CD4-positive, alpha-beta T cell treated with Interferon alpha-2 for 1 hour (primary cell): Measurements from ENCODE around the gene ANKDD1B.
A peak's percentile ranks its signal among the peaks of the same experiment; 100 is the strongest.
"Not testable (repeated sequence)": the region's sequence is repeated elsewhere in the genome, so short reads cannot be mapped to it uniquely, and the experiment has no call there.

Experiments used
- DNase-seq, 2 donors: peaks; one replicate each; pipeline ENCODE4 v3.0.0-alpha.2; 2020 to 2022

The ANKDD1B gene

DNA sequence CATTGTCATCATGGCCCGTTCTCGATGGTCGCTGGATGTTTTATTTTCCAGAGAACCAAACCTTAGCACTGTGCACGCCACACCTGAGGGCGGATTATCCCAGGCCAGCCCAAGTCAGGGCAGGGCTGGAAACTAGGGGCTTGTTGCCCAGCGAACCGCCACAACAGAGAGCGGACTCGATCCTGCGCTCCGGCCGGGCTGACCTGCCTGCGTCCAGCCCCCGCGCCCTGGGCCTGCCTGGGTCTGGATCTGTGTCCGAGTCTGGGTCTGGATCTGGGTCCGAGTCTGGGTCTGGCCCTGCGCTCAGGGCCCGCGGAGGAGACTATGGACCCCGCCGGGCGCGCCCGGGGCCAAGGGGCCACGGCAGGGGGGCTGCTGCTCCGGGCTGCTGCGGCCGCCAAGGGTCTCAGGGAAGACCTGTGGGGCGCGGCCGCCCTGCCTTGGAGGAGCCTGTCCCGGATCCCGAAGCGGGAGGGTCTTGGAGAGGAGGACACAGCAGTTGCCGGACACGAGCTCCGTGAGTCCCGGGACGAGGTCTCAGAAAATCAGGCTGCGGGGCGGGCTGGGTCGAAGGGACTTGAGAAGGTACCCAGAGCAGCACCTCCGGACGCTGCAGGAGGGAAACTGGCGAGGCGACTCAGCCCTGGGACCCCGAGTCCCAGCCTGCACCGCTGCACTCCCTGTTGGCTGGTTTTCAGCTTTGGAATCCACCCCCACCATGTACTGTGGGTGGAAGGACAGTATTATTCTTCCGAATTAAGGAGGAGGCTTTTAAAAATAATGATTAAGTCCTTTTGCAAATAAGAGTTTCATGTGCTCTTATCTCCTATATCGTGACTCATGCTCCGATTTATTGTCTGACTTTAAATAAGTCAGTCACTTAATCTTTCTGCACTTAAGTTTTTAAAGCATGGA, at the start of gene ANKDD1B:
Gene ANKDD1B (plus strand): TSS at position 143 of the 915 bp plus-strand sequence. CDS start 182 bp downstream, at position 325.
- DNase-seq, result no peak

DNA sequence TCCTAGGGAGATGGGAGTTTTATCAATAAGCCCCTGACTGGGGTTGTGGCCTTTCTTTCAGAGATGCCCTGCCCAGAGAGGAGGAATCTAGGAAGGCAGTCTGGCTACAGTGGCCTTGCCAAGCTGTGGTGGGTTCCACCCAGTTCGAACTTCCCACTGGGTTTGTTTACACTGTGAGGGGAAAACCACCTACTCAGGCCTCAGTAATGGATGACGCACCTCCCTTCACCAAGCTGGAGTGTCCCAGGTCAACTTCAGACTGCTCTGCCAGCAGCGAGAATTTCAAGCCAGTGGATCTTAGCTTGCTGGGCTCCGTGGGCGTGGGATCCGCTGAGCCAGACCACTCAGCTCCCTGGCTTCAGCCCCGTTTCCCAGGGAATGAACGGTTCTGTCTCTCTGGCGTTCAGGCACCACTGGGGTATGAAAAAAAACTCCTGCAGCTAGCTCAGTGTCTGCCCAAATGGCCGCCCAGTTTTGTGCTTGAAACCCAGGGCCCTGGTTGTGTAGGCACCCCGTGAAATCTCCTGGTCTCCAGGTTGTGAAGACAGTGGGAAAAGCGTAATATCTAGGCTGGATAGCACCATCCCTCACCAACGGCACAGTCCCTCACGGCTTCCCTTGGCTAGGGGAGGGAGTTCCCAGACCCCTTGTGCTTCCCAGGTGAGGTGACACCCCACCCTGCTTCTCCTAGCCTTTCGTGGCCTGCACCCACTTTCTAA, 45.1 kb upstream of the ANKDD1B start:
- DNase-seq, result not testable (repeated sequence)

DNA sequence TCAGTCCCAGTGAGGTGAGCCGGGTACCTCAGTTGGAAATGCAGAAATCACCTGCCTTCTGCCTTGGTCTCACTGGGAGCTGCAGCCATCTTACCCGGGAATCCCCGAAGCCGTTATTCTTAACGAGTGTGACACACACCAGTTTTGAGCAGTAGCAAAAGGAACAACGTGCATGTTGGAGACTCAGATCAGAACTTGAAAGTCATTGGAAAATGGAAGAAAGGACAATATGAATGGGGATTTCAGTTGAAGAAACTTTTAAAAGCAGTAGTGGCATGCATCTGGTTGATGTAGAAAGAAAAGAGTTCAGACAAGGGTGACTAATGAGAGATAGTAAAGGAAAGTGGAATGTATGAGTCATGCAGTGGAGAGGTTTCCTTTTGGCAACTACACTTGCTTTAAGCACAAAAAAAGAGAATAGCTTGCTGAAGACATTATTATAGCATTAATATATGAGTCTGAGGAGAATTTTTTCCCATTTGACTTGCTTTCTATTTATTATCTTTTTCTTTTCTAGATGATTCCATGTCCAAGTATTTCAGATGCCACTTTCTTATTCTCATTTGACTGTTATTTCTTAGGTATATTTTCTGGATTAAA, 44.4 kb upstream of the ANKDD1B start:
- peak in 1 of 2 donors; percentile 36 for DNase-seq

DNA sequence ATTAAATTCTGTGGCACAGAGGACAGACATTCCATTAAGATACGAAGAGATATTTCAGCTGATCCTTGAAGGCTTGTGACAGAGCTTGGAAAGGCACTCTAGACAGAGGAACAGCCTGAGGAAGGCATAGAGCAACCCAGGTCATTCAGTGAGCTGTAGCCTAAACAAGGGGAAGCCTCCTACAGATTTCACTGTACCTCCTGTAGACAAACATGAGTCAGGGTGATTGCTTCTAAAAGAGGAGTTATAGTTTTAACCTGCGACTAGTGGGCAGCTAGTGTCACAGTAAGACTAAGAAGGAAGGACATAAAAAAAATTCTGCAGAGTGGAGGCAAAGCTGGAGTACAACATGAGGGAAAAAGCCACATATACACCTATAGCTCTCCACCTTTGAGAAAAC, 43.5 kb upstream of the ANKDD1B start:
- no peak for DNase-seq

DNA sequence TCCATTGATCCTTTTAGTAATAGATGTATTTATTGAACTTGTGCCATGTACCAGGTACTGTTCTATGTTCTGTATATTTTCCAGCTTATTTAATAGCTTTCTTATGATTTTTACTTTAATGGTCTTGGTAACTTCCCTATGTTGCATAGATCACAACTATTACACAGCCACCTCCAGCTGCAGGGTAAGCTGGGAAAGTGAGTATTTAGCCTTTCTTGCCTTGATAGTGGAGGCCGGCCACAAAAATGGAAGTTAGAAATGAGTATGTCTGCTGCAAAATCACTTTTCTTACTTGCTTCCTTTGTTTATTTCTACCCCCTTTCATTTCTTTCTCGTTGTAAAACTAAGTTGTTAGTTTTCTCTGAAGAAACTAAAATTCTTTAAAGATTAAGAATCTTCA, 43.1 kb upstream of the ANKDD1B start:
- DNase-seq, result no peak

DNA sequence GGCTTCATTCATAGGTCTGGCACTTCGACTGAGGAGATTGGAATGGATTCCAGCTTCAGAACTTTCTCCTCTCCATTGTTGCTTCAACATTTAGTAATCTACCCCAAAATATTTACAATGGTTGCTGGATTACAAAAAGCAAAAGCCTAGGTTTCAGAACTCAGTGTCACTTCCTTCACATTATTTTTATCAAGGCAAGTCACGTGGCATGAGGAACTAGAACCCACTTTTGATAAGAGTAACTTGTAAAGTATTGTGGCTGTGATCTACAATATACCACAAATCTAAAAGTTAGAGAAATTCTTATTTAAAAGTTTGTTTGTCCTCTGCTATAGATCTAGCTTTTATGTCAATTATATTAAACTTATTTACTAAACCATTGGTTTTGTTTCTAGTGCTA, 39.7 kb upstream of the ANKDD1B start:
- DNase-seq, result no peak

DNA sequence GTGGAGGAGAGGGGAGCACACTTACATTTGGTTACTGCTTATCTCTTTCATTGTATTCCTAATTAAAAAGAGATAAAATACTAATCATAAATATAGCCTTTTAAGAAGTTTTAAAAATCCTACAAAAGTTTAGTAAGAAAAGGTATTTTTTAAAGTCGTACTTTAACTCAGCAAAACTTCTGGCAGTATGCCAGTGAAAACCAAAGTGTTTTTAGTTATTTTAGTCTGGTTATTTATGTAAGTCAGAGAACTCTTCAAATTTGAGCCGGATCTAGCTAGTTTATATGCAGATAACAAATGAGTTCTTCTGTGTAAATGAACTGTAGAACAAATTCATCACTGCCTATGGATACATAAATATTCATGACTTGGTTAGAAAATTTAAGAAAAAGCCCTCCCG, 36.5 kb upstream of the ANKDD1B start:
- no peak for DNase-seq

DNA sequence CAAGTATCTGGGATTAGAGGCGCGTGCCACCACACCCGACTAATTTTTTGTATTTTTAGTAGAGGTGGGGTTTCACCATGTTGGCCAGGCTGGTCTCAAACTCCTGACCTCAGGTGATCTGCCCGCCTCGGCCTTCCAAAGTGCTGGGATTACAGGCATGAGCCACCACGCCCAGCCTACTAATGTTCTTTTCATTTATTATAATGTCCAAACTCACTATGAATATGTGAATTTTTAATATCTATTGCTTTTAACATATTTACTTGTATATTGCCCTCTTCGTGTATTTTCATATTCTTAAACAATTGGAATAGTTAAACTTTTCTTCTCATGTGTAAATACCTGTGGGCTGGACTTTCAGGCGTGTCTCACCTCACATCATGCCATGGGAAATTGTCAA, 33.0 kb upstream of the ANKDD1B start:
- DNase-seq, result not testable (repeated sequence)

DNA sequence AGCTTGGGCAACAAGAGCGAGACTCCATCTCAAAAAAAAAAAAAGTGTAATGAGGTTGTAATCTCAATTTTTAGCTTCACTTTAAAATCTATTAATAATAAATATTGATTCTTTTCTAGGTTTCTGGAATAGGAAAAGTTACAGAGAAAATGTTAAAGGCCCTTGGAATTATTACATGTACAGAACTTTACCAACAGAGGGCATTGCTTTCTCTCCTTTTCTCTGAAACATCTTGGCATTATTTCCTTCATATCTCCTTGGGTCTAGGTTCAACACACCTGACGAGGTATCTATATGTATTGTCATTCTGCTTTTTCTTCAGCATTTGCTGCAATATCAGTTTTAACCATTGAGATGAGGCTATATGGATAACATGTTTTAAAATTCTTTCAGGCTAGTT, 26.6 kb upstream of the ANKDD1B start:
- no peak for DNase-seq

DNA sequence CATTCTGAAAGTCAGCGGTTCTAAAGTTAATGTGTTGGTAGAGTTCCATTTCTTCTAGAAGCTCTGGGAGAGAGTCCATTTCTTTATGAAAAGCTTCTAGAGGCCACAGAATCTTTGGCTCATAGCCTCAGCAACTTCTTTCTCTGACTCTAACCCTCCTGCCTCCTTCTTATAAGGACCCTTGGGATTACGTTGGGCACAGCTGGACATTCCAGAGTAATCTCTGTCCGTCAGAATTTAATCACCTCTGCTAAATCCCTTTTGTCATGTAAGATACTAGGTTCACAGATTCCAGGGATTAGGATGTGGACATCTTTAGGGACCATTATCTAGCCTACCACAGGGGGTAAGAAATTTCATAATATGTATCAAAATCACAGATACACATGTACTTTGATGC, 22.6 kb upstream of the ANKDD1B start:
- DNase-seq, result no peak

DNA sequence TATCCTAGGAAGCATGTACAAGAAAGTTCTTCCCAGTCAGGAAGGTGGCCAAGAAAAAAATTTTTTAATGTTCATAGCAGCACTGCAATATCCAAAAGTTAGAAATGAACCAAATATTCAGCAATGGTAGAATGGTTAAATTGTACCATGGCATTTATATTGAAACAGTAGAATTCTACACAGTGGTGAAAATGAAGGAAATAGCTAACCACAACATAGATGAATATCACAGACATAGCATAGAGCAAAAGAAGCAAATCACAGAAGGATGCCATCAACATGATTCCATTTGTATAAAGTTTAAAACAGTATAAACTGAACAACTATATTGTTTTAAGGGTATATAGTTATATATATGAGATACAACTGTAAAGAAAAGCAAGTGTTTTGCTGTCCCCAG, 10.7 kb upstream of the ANKDD1B start:
- DNase-seq, result no peak

DNA sequence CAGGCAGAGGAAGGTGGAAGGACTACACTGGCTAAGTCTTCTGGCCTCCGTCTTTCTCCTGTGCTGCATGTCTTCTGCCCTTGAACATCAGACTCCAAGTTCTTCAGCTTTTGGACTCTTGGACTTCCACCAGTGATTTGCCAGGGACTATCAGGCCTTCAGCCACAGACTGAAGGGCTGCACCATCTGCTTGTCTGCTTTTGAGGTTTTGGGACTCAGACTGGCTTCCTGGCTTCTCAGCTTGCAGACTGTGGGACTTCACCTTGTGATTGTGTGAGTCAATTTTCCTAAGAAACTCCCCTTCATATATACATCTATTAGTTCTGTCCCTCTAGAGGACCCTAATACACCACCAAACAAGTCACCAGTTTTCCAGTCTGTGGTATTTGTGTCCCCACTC, 9.7 kb upstream of the ANKDD1B start:
- DNase-seq, result no peak

DNA sequence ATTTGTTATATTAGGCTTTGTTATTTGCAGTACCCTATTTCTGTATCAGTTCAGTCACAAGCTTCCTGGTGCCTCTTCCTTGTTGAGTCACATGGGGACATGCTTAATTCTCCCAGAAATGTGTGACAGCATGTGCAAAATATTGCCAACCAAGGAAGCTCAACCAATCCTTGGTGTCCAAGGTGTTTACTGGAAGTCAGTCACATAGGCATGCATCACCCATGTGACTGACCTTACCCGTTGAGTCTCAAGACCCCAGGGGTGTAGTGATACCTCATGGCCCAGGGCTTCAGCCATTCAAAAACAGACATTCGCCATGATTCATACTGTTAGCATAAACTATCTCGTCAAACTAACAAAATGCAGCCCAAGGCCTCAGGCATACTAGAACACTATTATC, 9.3 kb upstream of the ANKDD1B start:
- DNase-seq, result no peak

DNA sequence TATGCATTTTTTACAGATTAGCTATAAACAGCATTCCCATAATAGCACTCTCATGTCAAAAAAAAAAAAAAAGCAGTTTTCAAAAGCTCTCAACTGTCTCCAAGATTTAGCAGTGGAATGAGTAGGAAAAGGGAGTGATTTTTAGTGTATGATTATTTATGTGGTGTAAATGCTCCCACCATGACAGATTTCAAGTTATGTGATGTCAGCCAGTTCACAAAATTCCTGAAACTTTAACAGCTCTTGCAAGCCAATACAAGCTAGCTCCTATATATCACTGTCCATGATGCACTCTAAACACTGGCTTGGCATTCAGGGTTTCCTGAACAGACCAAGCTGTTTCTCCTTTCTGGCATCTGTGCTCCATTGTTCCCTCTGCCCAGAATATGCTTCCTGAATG, 7.9 kb upstream of the ANKDD1B start:
- DNase-seq, result no peak

DNA sequence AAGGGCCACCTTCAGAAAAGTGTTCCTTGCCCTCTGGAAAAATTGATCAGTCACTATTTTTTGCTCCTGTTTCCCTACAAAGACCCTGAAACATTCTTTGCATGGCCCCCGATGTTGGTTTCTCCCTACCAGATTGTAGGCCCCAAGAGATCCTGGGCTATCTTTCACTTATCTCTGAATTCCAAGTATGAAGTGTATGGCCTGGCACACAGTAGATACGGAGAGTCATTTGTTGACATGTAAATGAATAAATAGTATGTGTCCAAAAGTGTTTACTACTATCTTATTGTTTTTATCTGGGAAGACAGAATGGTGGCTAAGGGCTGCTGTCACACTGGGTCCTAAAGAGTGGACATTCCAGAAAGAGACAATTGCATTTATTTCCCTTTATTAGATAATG, 7.4 kb upstream of the ANKDD1B start:
- DNase-seq, result no peak

DNA sequence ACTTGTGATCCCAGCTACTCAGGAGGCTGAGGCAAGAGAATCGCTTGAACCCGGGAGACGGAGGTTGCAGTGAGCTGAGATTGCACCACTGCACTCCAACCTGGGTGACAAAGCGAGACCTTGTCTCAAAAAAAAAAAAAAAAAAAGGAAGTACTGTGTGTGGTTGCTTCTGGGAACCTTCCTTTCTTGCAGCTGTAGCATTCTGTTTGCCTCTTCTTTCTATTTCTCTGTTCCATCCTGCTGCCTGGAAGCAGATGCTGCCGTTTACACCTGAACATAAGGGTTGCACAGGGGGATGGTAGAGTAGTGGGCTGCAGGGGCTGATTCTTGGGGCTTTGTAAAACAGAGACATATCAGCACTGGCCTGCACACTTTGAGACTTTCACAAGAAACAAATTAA, 3.9 kb upstream of the ANKDD1B start:
- not testable (repeated sequence) for DNase-seq

DNA sequence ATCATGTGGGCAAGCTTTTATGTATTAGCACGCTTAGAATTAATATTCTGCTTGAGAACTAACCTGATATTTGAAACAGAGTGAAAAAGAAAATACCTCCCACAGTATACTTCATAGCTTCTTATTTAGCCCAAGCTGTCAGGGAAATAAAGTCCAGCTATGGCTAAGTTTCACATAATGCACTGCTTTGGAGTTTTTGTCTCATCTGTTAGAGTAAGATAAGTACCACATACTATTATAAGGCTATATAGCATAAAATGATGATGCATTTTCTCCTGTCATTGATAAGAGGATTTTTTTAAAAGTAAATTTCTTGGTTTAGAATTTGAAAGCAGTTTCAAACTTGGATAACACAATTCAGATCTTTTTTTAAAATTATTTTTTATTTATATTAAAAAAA, 2.4 kb upstream of the ANKDD1B start:
- no peak for DNase-seq

DNA sequence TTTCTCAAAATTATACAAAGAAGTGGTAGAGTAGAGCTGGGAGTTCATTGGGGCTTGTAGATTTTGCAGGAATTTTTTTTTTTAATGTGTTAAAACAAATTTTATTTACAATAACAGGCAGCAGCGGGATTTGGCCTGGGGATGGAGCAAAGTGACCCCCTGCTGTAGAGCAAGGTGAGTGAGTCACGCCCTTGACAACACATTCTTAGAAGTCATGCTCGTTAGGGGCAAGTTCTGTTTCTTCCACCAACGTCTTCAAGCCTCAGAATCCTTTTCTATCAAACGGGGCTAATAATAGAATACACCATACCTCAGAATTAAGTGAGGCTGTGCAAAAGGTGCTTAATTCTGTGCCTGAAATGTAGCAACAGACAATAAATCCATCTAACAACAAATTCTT, 1.1 kb upstream of the ANKDD1B start:
- no peak for DNase-seq

DNA sequence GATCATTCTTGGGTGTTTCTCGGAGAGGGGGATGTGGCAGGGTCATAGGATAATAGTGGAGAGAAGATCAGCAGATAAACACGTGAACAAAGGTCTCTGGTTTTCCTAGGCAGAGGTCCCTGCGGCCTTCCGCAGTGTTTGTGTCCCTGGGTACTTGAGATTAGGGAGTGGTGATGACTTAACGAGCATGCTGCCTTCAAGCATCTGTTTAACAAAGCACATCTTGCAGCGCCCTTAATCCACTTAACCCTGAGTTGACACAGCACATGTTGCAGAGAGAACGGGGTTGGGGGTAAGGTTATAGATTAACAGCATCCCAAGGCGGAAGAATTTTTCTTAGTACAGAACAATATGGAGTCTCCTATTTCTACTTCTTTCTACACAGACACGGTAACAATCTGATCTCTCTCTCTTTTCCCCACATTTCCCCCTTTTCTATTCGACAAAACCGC, 368 bp upstream of the ANKDD1B start:
- DNase-seq, result not testable (repeated sequence)

DNA sequence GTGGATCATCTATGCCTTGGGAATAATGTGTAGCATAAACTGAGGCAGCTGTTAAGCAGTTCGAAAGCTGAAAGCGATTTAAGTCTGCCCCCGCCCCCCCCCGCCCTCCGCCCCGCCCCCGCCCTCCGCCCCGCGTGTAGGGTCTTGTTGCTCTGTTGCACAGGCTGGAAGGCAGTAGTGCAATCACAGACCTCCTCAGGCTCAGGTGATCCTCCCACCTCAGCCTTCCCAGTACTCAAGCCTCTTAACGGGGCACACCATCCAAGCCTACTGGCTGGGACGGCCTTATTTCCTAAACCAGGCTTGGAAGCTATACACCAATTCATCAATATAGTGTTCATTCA, 945 bp downstream of the ANKDD1B start:
- no peak for DNase-seq

DNA sequence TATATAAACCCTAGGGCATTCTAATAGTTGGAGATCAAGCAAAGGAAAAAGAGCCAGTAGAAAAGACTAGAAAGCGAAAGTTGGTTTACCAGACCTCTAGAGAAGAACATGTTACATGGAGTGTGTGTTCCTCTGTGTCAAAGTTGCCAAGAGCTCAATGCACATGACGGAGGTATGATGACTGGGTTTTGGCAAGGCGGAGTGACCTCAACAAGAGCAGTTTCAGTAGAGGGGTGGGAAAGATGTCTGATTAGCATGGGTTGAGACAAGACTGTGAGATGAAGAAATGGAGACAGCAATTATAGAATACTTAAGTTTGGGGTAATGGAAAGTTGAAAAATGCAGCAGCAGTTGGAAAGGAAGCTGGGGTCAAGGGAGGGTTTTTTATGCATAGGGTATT, 1.6 kb downstream of the ANKDD1B start:
- DNase-seq, result no peak

DNA sequence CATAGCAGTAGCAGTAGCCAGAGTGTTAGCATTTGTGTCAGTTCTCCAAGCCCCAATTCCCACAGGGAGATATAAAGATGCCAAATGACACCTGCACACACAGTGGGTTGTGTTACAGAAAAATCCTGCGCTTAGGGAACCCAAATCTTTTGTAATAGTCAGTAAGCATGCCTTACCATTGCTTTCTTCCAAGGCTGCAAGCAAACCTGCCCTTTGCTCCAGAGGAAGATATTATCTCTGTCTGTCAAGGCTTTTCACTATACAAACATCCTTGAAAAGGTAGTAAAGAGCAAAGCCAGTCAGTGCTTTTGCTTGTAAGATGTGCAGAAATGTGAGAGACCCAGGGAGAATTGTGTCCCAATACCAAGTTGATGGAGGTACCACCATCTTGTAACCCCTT, 2.9 kb downstream of the ANKDD1B start:
- no peak for DNase-seq

DNA sequence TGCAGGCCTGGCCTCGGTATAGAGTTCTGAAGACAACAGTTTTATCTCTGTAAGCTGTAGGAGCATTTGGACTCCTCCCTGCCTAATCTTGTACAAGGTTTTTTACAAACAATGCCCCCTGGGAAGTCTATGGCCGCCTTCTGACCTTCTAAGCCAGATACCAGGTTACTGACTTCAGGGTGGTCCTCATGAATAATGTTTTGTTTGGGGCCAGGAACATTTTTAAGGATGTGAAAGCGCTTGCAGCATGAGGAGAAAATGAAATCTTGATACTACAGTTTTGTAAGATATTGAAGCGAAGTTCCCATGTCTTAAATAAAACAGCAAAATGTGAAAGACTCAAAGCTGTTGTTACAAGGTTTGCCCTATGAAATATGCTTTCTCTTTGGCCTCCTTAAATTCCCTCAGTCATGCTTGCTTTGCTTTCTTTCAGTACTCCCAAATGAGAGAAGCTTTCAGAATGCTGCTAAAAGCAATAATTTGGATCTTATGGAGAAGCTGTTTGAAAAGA, 5.2 kb downstream of the ANKDD1B start:
- no peak for DNase-seq
